GM04503 (cell line): Measurements from ENCODE around the gene PCMT1.

ENCODE experiments used
- DNase-seq: peaks from one replicate; pipeline ENCODE4 v3.0.0-alpha.2; 2012; ENCODE audit warnings: low read depth

PCMT1 gene

GRCh38 chr6:149855040-149855654 is 105.6 kb downstream of the PCMT1 start:
- peak; percentile 57 for DNase-seq

GRCh38 chr6:149855741-149856140 is 106.2 kb downstream of the PCMT1 start:
- no peak for DNase-seq

GRCh38 chr6:149856256-149856994 is 106.9 kb downstream of the PCMT1 start:
- no peak for DNase-seq

GRCh38 chr6:149857541-149857940 is 108.0 kb downstream of the PCMT1 start:
- DNase-seq = no peak

- no peak for DNase-seq
Measured at GRCh38 chr6:149859368-149859767, 109.8 kb downstream of the PCMT1 start.

GRCh38 chr6:149859938-149860337 is 110.4 kb downstream of the PCMT1 start:
- no peak for DNase-seq

GRCh38 chr6:149860513-149860833 is 110.9 kb downstream of the PCMT1 start:
- DNase-seq = no peak
